Effector CD4-positive, alpha-beta T cell (primary cell): ENCODE measurements around the gene GRN.
"Not testable (repeated sequence)": the region's sequence is repeated elsewhere in the genome, so short reads cannot be mapped to it uniquely, and the experiment has no call there.

Experiments
- DNase-seq: peaks from one replicate; pipeline ENCODE4 v3.0.0-alpha.2; 2020

Gene GRN

GRCh38 chr17:44321246-44322120 lies 23.6 kb upstream of the GRN start:
- no peak for DNase-seq

DNA sequence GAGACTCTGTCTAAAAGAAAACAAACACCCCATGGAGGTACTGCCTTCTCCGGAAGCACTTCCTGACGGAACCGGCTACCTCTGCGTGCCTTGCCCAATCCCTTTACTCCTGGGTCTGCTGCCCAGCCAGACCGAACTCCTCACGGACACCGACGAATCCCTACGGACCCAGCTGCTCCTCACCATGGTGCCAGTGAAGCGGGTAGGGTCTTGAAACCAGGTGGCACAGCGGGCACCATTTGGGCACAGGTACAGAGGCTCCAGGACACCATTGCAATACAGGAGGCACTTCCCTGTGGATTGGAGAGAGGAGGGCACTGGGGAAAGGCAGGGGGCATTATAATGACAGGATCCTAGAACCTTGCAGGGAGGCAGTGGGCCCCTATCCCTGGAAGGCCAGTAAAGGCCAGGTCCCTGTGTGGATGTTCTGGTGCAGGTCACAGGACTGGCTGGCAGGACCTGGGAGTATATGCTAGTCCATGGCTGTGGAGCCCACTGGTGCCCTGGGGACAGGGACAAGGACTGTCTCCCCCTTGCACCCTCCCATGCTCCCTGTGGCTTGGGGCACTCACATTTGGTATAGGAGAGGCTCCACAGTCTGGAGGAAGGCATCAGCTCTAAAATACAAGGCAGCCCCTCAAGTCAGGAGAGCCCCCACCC lies 22.7 kb upstream of the GRN start:
- DNase-seq = no peak

- no peak for DNase-seq
Observed at GRCh38 chr17:44323359-44324091, 21.6 kb upstream of the GRN start.

- DNase-seq = no peak
Observed at GRCh38 chr17:44324092-44324570, 21.0 kb upstream of the GRN start.

- DNase-seq = peak; percentile 89
Observed at GRCh38 chr17:44324571-44325275, 20.4 kb upstream of the GRN start, which contains the start of gene SLC25A39. TSS of gene SLC25A39 (minus strand) at chr17:44324823. CDS start at chr17:44323562, 1,261 bp downstream.

DNA sequence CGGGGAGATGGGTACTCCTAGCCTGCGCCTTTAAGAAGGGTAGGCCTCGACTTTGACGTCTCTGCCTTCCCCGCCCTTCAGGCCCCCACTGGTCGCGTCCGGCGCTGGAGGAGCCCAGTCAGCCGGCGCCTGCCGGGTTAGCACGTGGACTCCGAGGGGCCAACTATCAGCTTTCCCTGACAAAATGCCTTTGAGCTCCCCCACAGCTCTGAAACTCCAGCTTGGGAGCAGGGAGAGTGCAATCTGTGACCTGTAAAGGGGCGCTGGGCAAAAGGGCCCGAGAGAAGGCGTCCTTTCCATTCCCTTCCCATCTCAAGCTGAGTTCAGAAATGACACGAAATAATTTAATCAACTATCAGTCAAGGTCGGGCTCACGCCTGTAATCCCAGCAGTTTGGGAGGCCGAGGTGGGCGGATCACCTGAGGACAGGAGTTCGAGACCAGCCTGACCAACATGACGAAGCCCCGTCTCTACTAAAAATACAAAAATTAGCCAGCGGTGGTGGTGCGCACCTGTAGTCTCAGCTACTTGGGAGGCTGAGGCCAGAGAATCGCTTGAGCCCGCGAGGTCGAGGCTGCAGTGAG lies 18.1 kb upstream of the GRN start:
- peak; percentile 95 for DNase-seq

- no peak for DNase-seq
Observed at GRCh38 chr17:44327715-44328449, 17.2 kb upstream of the GRN start.

- not testable (repeated sequence) for DNase-seq
Observed at GRCh38 chr17:44329516-44329915, 15.6 kb upstream of the GRN start.

- DNase-seq = not testable (repeated sequence)
Observed at GRCh38 chr17:44330263-44330662, 14.8 kb upstream of the GRN start.

- peak; percentile 68 for DNase-seq
Observed at GRCh38 chr17:44331249-44331760, 13.8 kb upstream of the GRN start.

DNA sequence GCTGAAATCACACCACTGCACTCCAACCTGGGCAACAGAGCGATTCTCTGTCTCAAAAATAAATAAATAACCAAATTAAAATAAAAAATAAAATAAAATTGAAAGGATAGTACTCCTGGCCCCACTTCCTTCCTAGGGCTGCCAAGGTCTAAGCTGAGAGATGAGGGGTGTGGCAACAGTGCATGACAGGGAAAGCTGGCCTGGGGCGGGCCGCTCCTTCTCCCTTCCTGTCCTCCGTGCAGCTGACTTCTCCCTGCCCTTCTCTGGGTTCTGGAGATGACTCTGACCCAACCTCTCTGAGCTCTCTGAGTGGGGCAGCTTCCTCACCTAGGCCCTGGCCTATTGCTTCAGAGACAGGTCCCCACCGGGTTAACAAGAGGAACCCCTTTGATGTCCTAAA lies 11.7 kb upstream of the GRN start:
- no peak for DNase-seq

DNA sequence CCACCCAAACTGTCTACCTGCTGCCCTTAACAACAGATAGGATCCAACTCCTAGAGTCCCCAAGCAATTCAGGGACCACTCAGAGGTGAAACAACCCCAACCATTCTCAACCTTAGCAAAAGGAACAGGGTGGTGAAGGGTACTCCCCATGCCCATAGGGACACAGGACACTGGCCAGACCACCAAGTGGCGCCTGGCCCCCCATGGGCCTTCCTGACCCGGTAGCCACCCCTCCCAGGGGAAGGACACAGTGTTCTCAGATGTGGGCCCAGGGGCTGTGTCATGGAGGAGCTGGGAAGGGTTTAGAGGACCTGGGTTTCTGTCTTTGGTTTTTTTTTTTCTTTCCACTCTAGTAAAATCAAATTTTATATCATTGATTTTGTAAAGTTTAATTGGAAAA lies 10.8 kb upstream of the GRN start:
- no peak for DNase-seq

DNA sequence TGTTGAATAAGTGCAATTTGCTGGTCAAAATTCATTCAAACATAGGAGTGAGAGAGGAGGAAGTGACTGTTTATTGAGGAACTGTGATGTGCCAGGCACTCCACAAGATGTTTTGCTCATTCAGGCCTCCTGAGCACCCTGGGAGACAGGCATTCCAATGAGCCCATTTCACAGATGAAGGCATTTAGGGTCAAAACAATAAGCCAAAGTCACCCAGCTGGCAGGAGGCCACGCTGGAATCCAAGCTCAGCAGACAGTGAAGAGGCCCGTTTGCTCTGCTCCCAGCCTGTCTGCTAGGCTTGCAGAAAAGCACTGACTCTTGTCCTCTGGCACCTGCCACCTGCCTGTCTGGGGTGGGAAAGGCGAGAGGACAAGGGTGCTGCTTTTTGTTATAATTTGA lies 10.4 kb upstream of the GRN start:
- DNase-seq = no peak

GRCh38 chr17:44335564-44335963 lies 9.5 kb upstream of the GRN start:
- DNase-seq = no peak

DNA sequence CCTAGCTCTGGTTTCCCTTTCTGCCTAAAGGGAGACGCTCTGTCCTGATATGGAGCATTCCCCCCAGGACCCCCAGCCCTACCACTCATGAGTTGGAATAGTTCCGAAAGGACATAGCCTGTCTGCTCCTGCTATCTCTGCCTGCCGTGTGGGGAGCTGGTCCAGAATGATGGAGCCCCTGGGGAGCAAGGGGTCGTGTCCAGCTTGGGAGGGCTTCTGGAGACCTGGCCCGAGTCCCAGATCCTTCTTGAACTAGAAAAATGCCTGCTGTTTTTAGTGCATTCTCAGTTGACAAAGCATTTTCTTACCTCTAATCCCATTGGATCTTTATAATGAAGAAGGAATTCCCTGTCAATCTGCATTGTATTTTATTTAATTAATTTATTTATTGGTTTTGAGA lies 9.1 kb upstream of the GRN start:
- DNase-seq = no peak

GRCh38 chr17:44338702-44339101 lies 6.4 kb upstream of the GRN start:
- no peak for DNase-seq

DNA sequence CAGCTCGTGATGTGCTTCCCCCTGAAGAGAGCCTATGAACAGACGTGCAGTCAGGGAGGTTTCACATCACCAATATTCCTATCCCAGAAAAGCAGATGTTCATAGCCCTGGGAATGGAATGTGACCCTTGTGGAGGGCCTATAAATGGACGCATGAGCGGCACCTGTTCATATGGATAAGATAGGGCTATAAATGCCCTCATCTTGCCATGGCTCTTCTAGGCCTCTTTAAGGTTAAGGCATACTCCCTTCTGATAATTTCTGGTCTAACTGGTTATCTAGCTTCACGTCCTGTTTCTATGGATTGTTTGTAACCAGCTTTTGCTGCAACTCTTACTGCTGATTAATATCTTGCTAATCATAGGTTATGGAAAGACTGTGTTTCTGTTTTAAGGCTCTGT lies 4.5 kb upstream of the GRN start:
- not testable (repeated sequence) for DNase-seq

- DNase-seq = no peak
Observed at GRCh38 chr17:44343510-44344209, 1.4 kb upstream of the GRN start.

DNA sequence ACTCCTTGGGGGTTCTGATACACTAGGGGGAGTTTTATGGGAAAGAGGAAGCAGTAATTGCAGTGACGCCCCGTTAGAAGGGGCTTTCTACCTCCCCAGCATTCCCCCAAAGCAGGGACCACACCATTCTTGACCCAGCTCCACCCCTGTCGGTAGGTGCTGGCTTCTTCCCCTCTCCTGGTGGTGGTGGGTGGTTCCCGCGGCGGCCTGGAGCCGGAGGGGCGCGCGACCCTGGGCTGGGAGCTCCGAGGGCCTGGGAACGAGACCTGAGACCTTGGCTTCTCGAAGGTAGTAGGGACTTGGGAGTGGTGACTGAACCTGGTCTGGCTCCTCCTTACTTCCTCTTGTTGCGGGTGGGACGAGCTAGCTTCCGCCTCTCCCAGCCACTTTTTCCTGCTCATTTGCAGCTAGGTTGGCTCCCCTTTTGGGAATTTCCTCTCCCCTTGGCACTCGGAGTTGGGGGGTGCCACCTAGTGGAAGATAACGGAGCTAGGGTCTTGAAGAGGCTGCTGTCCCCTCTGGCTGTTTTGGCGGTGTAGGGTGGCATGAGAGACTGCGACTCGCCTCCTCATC lies 438 bp downstream of the GRN start:
- peak; percentile 34 for DNase-seq
